SU-DHL-6 (cell line): ENCODE measurements around the gene KIF21B.

Experiments used
- EZH2phosphoT487 ChIP-seq: fragments of 200-600 bp; sonication (generic), shearing (Covaris generic); conservative IDR thresholded peaks from 2 replicates; pipeline ENCODE4 v1.6.1; 2018; ENCODE audit warnings: mild to moderate bottlenecking, antibody characterized with exemption, low read length, moderate library complexity, mixed read lengths
- TF ChIP-seq, protein P1 (sequence below): fragments of 200-600 bp; sonication (generic); IDR thresholded peaks from one replicate; pipeline ENCODE4 v1.5.1; 2017; ENCODE audit warnings: antibody characterized with exemption, mild to moderate bottlenecking, low read length, moderate library complexity; ENCODE audit not compliant: insufficient read depth, poor library complexity, severe bottlenecking

DNA sequence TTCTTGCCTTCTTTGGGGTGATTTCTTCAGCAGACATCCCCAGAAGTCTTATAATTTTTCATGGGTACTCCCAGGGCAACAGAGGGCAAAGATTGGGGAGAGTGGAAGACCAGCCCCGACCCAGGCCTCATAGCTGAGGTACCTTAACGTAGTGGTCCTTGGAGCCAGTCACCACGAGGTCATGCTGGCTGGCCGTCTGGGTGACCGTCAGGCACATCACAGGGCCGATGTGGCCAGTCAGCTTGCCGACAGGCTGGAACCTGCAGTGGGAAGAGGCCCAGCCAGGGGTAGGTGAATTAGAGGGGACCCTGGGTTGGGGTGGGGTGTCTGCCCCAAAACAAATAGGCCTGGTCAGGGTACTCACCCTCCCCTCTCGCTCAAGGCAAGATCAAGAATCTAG is 46.9 kb downstream of the KIF21B start:
- TF ChIP-seq, protein P1, sequence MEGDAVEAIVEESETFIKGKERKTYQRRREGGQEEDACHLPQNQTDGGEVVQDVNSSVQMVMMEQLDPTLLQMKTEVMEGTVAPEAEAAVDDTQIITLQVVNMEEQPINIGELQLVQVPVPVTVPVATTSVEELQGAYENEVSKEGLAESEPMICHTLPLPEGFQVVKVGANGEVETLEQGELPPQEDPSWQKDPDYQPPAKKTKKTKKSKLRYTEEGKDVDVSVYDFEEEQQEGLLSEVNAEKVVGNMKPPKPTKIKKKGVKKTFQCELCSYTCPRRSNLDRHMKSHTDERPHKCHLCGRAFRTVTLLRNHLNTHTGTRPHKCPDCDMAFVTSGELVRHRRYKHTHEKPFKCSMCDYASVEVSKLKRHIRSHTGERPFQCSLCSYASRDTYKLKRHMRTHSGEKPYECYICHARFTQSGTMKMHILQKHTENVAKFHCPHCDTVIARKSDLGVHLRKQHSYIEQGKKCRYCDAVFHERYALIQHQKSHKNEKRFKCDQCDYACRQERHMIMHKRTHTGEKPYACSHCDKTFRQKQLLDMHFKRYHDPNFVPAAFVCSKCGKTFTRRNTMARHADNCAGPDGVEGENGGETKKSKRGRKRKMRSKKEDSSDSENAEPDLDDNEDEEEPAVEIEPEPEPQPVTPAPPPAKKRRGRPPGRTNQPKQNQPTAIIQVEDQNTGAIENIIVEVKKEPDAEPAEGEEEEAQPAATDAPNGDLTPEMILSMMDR, result no peak
- no peak for TF ChIP-seq EZH2phosphoT487
